OCI-LY7 (cell line): ENCODE data around the gene MRPL47. TPM values are rescaled to one million over a fixed set of nuclear protein-coding genes. Genes with fewer than 3 reads are reported as not detected.

Source experiments
- BruUV-seq: library from RNA; stranded (reverse); fragments of 400-500 nt; replicated peaks from 2 replicates; lab custom pipeline; 2021; lab: Mats Ljungman, UMichigan
- CTCF ChIA-PET: fragments of 300-600 bp; sonication (Branson Sonifier 250); formaldehyde crosslinking; loops from one replicate; lab custom pipeline; 2022; ENCODE audit warnings: antibody characterized with exemption; ENCODE audit not compliant: unreplicated experiment; lab: Charles Lee
- POLR2A ChIA-PET: fragments of 300-600 bp; sonication (Branson Sonifier 250); formaldehyde crosslinking; loops from one replicate; lab custom pipeline; 2022; ENCODE audit warnings: antibody characterized with exemption; lab: Charles Lee
- DNase-seq: peaks from one replicate; pipeline ENCODE4 v3.0.0-alpha.2; 2015; ENCODE audit warnings: low spot score
- H2AFZ ChIP-seq: fragments of 200-600 bp; sonication (generic), shearing (Covaris generic); 2 replicates; pipeline ENCODE4 v1.6.1; 2014; ENCODE audit warnings: mild to moderate bottlenecking, antibody characterized with exemption, low read length, moderate library complexity
- H3K27ac ChIP-seq: fragments of 200-600 bp; sonication (generic); 2 replicates; pipeline ENCODE4 v1.5.1; 2014; ENCODE audit warnings: mixed run types, low read depth, mild to moderate bottlenecking, moderate library complexity, low read length, inconsistent platforms; ENCODE audit not compliant: poor library complexity, severe bottlenecking
- H3K36me3 ChIP-seq: fragments of 200-600 bp; sonication (generic); 2 replicates; pipeline ENCODE4 v1.6.1; 2014; ENCODE audit warnings: mild to moderate bottlenecking, antibody characterized with exemption, low read length, moderate library complexity, mixed read lengths; ENCODE audit not compliant: insufficient read depth
- H3K4me1 ChIP-seq: fragments of 200-600 bp; sonication (generic); 2 replicates; pipeline ENCODE4 v1.5.1; 2014; ENCODE audit warnings: mild to moderate bottlenecking, low read length; ENCODE audit not compliant: insufficient read depth, poor library complexity, severe bottlenecking
- H3K4me2 ChIP-seq: fragments of 200-600 bp; sonication (generic); 2 replicates; pipeline ENCODE4 v1.6.1; 2014; ENCODE audit warnings: mild to moderate bottlenecking, low read length
- H3K4me3 ChIP-seq: fragments of 200-600 bp; sonication (generic); 2 replicates; pipeline ENCODE4 v1.5.1; 2014; ENCODE audit warnings: mild to moderate bottlenecking, low read depth, low read length; ENCODE audit not compliant: poor library complexity, severe bottlenecking
- H3K79me2 ChIP-seq: fragments of 200-600 bp; sonication (generic); 2 replicates; pipeline ENCODE4 v1.6.1; 2016; ENCODE audit warnings: low read depth, mild to moderate bottlenecking, low read length, moderate library complexity, mixed read lengths; ENCODE audit not compliant: insufficient read depth
- H3K9me2 ChIP-seq: fragments of 200-600 bp; sonication (generic); 2 replicates; pipeline ENCODE4 v1.6.1; 2016; ENCODE audit warnings: mild to moderate bottlenecking, low read length, mixed read lengths; ENCODE audit not compliant: insufficient read depth
- H3K9me3 ChIP-seq: fragments of 200-600 bp; sonication (generic); 2 replicates; pipeline ENCODE4 v1.6.1; 2014; ENCODE audit warnings: mild to moderate bottlenecking, mixed run types, low read length, mixed read lengths
- H4K20me1 ChIP-seq: fragments of 200-600 bp; sonication (generic); 2 replicates; pipeline ENCODE4 v1.6.1; 2014; ENCODE audit warnings: mild to moderate bottlenecking, antibody characterized with exemption, low read length, moderate library complexity, mixed read lengths; ENCODE audit not compliant: insufficient read depth
- EZH2phosphoT487 ChIP-seq: fragments of 200-600 bp; sonication (generic); IDR thresholded peaks from 2 replicates; pipeline ENCODE4 v1.6.1; 2018; ENCODE audit warnings: low read depth, borderline replicate concordance, mild to moderate bottlenecking, mixed run types, antibody characterized with exemption, low read length, moderate library complexity, mixed read lengths
- intact Hi-C: fragments of 100-400 bp; cut with micrococcal nuclease; formaldehyde crosslinking; loops from one replicate; pipeline ENCODE4 v1.10.0; 2022; ENCODE audit not compliant: unreplicated experiment
- total RNA-seq, 2 experiments: library from RNA; depleted of rRNA in 1 of 2; stranded (reverse); fragments of >200 nt in 1 of 2; shearing (Covaris generic) in 1 of 2; gene quantifications; 2 replicates each; pipeline ENCODE4 v1.2.3, GENCODE V29; 2014 to 2022
- TF ChIP-seq, protein P1 (sequence below): fragments of 200-600 bp; sonication (generic); conservative IDR thresholded peaks from 2 replicates; pipeline ENCODE4 v1.5.1; 2014; ENCODE audit warnings: mild to moderate bottlenecking, antibody characterized with exemption, low read length, moderate library complexity, mixed read lengths

The MRPL47 gene
- total RNA-seq, 2 experiments from 2014 or later: 25.9 to 47.2 TPM

DNA sequence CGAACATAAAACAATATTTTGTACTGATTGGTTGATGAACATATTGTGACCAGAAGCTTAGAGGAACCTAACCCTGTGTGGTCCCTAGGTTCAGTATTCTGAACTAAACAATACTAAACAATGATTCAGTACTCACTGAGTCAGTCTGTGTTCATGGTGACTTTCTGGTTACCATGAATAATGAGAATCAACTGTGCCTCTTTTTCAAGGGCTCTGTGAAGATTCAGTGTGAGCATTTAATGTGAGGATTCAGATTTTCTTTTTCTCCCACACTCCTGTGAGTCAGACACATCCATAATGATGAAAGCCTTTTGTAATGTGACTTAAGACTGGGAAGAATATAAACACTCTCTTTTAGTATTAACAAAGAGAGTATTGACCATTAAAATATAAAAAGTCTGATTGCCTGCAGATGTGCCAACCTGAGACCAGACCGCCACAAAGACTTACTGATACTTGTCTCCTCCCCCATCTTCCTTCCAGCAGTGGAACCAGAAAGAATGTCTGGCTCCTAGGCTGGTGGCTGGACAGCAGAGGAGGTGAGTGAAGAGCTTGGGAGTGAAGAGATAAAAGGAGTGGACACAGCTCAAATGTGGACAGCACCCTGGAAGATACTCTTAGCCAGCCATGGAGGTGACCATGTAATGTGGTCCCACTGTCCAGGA lies 59.3 kb downstream of the MRPL47 start:
- H3K4me2 ChIP-seq: no peak overlapping the region
- H3K79me2 ChIP-seq: no peaks in the 10 kb centered on the region
- H3K36me3 ChIP-seq: no peaks in the 10 kb centered on the region
- CTCF ChIA-PET: no interaction called here
- H2AFZ ChIP-seq: no peak overlapping the region
- intact Hi-C loops: no loop called here
- H3K27ac ChIP-seq: no peak overlapping the region
- no peaks in the 10 kb centered on the region for H3K9me2 ChIP-seq
- POLR2A ChIA-PET: no interaction called here
- H3K9me3 ChIP-seq: no peaks in the 10 kb centered on the region
- no peaks in the 10 kb centered on the region for H4K20me1 ChIP-seq
- no peak for DNase-seq
- no peaks in the 10 kb centered on the region for H3K4me1 ChIP-seq
- no peak overlapping the region for H3K4me3 ChIP-seq
- BruUV-seq: no TSS peak
- TF ChIP-seq, protein P1, sequence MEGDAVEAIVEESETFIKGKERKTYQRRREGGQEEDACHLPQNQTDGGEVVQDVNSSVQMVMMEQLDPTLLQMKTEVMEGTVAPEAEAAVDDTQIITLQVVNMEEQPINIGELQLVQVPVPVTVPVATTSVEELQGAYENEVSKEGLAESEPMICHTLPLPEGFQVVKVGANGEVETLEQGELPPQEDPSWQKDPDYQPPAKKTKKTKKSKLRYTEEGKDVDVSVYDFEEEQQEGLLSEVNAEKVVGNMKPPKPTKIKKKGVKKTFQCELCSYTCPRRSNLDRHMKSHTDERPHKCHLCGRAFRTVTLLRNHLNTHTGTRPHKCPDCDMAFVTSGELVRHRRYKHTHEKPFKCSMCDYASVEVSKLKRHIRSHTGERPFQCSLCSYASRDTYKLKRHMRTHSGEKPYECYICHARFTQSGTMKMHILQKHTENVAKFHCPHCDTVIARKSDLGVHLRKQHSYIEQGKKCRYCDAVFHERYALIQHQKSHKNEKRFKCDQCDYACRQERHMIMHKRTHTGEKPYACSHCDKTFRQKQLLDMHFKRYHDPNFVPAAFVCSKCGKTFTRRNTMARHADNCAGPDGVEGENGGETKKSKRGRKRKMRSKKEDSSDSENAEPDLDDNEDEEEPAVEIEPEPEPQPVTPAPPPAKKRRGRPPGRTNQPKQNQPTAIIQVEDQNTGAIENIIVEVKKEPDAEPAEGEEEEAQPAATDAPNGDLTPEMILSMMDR: no peak
- no peak for TF ChIP-seq EZH2phosphoT487

DNA sequence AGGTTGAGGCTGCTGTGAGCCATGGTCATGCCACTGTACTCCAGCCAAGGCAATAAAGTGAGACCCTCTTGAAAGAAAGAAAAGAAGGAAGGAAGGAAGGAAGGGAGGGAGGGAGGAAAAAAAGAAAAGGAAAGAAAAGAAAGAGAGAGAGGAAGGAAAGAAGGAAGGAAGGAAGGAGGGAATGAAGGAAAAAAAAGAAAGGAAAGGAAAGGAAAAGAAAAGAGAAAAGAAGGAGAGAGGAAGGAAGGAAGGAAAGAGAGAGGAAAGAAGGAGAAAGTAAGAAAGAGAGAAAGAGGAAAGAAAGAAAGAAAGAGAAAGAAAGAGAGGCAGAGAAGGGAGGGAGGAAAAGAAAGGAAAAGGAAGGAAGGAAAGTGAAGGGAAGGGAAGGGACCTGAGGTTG lies 62.1 kb downstream of the MRPL47 start:
- intact Hi-C loops: no loop called here

DNA sequence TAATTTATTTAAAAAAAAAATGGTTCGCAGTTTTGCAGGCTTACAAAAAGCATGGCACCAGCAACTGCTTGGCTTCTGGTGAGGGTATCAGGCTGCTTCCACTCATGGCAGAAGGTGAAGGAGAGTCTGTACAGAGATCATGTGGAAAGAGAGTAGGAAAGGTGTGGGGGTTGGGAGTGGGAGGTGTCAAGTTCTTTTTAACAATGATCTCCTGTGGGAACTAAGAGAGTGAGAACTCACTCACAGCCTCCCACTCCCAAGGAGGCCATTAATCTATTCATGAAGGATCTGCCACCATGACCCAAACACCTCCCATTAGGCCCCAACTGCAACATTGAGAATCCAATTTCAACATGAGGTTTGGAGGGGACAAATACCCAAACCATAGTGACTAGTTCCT lies 62.8 kb downstream of the MRPL47 start:
- no peak overlapping the region for H3K4me3 ChIP-seq
- no peaks in the 10 kb centered on the region for H3K9me2 ChIP-seq
- H2AFZ ChIP-seq: no peak overlapping the region
- ChIA-PET POLR2A (no interaction called here), CTCF (interaction anchor here (0.9 kb wide), 1 partner anchor 9 kb away, joined by 4 read pairs; no protein-coding TSS in a partner anchor)
- no peaks in the 10 kb centered on the region for H3K4me1 ChIP-seq
- no peaks in the 10 kb centered on the region for H3K36me3 ChIP-seq
- TF ChIP-seq, protein P1: no peak
- TF ChIP-seq EZH2phosphoT487: no peak
- H3K27ac ChIP-seq: no peak overlapping the region
- H4K20me1 ChIP-seq: no peaks in the 10 kb centered on the region
- no peak overlapping the region for H3K4me2 ChIP-seq
- H3K79me2 ChIP-seq: no peaks in the 10 kb centered on the region
- intact Hi-C loops: no loop called here
- no peak for DNase-seq
- no TSS peak for BruUV-seq
- no peaks in the 10 kb centered on the region for H3K9me3 ChIP-seq

More for the DNA sequence above, 62.1 kb downstream of the MRPL47 start:
- no peaks in the 10 kb centered on the region for H3K9me3 ChIP-seq
- no peak for DNase-seq
- BruUV-seq: no TSS peak
- ChIA-PET CTCF (no interaction called here), POLR2A (no interaction called here)
- no peaks in the 10 kb centered on the region for H3K9me2 ChIP-seq
- no peaks in the 10 kb centered on the region for H3K36me3 ChIP-seq
- no peak overlapping the region for H2AFZ ChIP-seq
- no peaks in the 10 kb centered on the region for H3K79me2 ChIP-seq
- H3K4me1 ChIP-seq: no peaks in the 10 kb centered on the region
- H3K27ac ChIP-seq: no peak overlapping the region
- H3K4me3 ChIP-seq: no peak overlapping the region
- TF ChIP-seq EZH2phosphoT487: no peak
- TF ChIP-seq, protein P1: no peak
- no peaks in the 10 kb centered on the region for H4K20me1 ChIP-seq
- H3K4me2 ChIP-seq: no peak overlapping the region
